HEK293 (cell line): ENCODE results near the gene CSNK2A2.

ENCODE experiments used
- CTCF ChIA-PET: fragments of 350-600 bp; formaldehyde crosslinking; extraction: SDS; loops from one replicate; lab custom pipeline; 2021; ENCODE audit warnings: antibody characterized with exemption; lab: Yijun Ruan, JAX
- POLR2A ChIA-PET: fragments of 300-600 bp; formaldehyde crosslinking; extraction: SDS; loops from one replicate; lab custom pipeline; 2020; ENCODE audit warnings: antibody characterized with exemption, inconsistent platforms; lab: Yijun Ruan, JAX
- H3K27ac ChIP-seq: fragments of 200-500 bp; sonication (Bioruptor generic); 2 replicates; pipeline ENCODE4 v1.5.1; 2014; ENCODE audit warnings: low read depth, low read length, control low read depth, inconsistent platforms; ENCODE audit errors: extremely low read depth
- H3K36me3 ChIP-seq, 2 experiments: fragments of 200-500 bp in 1 of 2; sonication (Bioruptor generic) in 1 of 2; 1 replicate in 1 of 2; 2 replicates in 1 of 2; pipeline ENCODE4 v1.5.1; 2014 to 2017; ENCODE audit warnings: inconsistent platforms in 2 of 2, low read length in 2 of 2; ENCODE audit not compliant: control insufficient read depth in 2 of 2, insufficient read depth in 1 of 2
- H3K4me1 ChIP-seq: fragments of 200-500 bp; sonication (Bioruptor generic); 2 replicates; pipeline ENCODE4 v1.5.1; 2014; ENCODE audit warnings: mild to moderate bottlenecking, low read length, inconsistent platforms; ENCODE audit not compliant: control insufficient read depth, insufficient read depth
- H3K4me3 ChIP-seq: 2 replicates; pipeline ENCODE4 v1.5.1; 2011; ENCODE audit warnings: low read depth, mild to moderate bottlenecking, control low read depth, low read length, moderate library complexity
- H3K9me3 ChIP-seq: fragments of 200-500 bp; sonication (Bioruptor generic); 2 replicates; pipeline ENCODE4 v1.5.1; 2014; ENCODE audit warnings: low read depth, low read length, inconsistent platforms; ENCODE audit not compliant: control insufficient read depth, insufficient read depth
- BCL11B ChIP-seq: fragments of 450-650 bp; formaldehyde crosslinking; IDR thresholded peaks from 2 replicates; pipeline ENCODE4 v1.5.1; 2016; ENCODE audit warnings: low read depth, missing biosample characterization, missing genetic modification characterization
- GLI4 ChIP-seq: fragments of 450-650 bp; formaldehyde crosslinking; IDR thresholded peaks from 2 replicates; pipeline ENCODE4 v1.5.1; 2016; ENCODE audit warnings: missing biosample characterization, missing genetic modification characterization
- GLIS2 ChIP-seq: fragments of 450-650 bp; formaldehyde crosslinking; IDR thresholded peaks from 2 replicates; pipeline ENCODE4 v1.5.1; 2016; ENCODE audit warnings: missing biosample characterization, missing genetic modification characterization
- KLF16 ChIP-seq: fragments of 450-650 bp; formaldehyde crosslinking; IDR thresholded peaks from 2 replicates; pipeline ENCODE4 v1.5.1; 2017; ENCODE audit warnings: missing biosample characterization, missing genetic modification characterization
- MEIS1 ChIP-seq: sonication (generic); formaldehyde crosslinking; IDR thresholded peaks from 2 replicates; pipeline ENCODE4 v1.8.1; 2022; ENCODE audit warnings: missing genetic modification reagents, mild to moderate bottlenecking, borderline replicate concordance
- YY1 ChIP-seq: fragments of 450-650 bp; formaldehyde crosslinking; IDR thresholded peaks from 2 replicates; pipeline ENCODE4 v1.5.1; 2018; ENCODE audit warnings: missing biosample characterization, missing genetic modification characterization
- ZBTB1 ChIP-seq: fragments of 450-650 bp; formaldehyde crosslinking; IDR thresholded peaks from 2 replicates; pipeline ENCODE4 v1.5.1; 2016; ENCODE audit warnings: missing biosample characterization, missing genetic modification characterization
- ZBTB48 ChIP-seq: fragments of 450-650 bp; formaldehyde crosslinking; IDR thresholded peaks from 2 replicates; pipeline ENCODE4 v1.5.1; 2016; ENCODE audit warnings: missing biosample characterization, missing genetic modification characterization
- ZIC2 ChIP-seq: fragments of 450-650 bp; formaldehyde crosslinking; IDR thresholded peaks from 2 replicates; pipeline ENCODE4 v1.5.1; 2016; ENCODE audit warnings: missing biosample characterization, missing genetic modification characterization
- ZNF155 ChIP-seq: fragments of 450-650 bp; formaldehyde crosslinking; IDR thresholded peaks from 2 replicates; pipeline ENCODE4 v1.5.1; 2016; ENCODE audit warnings: missing biosample characterization, missing genetic modification characterization
- ZNF174 ChIP-seq: fragments of 450-650 bp; formaldehyde crosslinking; IDR thresholded peaks from 2 replicates; pipeline ENCODE4 v1.5.0; 2017; ENCODE audit warnings: missing biosample characterization, mild to moderate bottlenecking, missing genetic modification characterization
- ZNF2 ChIP-seq: fragments of 450-650 bp; formaldehyde crosslinking; IDR thresholded peaks from 2 replicates; pipeline ENCODE4 v1.5.1; 2016; ENCODE audit warnings: missing biosample characterization, missing genetic modification characterization
- ZNF302 ChIP-seq: fragments of 450-650 bp; formaldehyde crosslinking; IDR thresholded peaks from 2 replicates; pipeline ENCODE4 v1.5.1; 2016; ENCODE audit warnings: missing biosample characterization, missing genetic modification characterization, low read depth
- ZNF416 ChIP-seq: fragments of 450-650 bp; formaldehyde crosslinking; IDR thresholded peaks from 2 replicates; pipeline ENCODE4 v1.5.1; 2016; ENCODE audit warnings: missing biosample characterization, missing genetic modification characterization
- ZNF423 ChIP-seq: fragments of 450-650 bp; formaldehyde crosslinking; IDR thresholded peaks from 2 replicates; pipeline ENCODE4 v1.5.1; 2016; ENCODE audit warnings: missing biosample characterization, missing genetic modification characterization
- ZNF501 ChIP-seq: fragments of 450-650 bp; formaldehyde crosslinking; IDR thresholded peaks from 2 replicates; pipeline ENCODE4 v1.5.1; 2016; ENCODE audit warnings: missing biosample characterization, missing genetic modification characterization
- ZNF571 ChIP-seq: fragments of 450-650 bp; formaldehyde crosslinking; IDR thresholded peaks from 2 replicates; pipeline ENCODE4 v1.5.0; 2017; ENCODE audit warnings: missing biosample characterization, missing genetic modification characterization
- ZNF596 ChIP-seq: fragments of 450-650 bp; IDR thresholded peaks from 2 replicates; pipeline ENCODE4 v1.5.0; 2018; ENCODE audit warnings: missing biosample characterization, mild to moderate bottlenecking, missing genetic modification characterization, moderate library complexity
- ZNF768 ChIP-seq: fragments of 450-650 bp; formaldehyde crosslinking; IDR thresholded peaks from 2 replicates; pipeline ENCODE4 v1.5.1; 2018; ENCODE audit warnings: missing biosample characterization, mild to moderate bottlenecking, missing genetic modification characterization
- ZNF792 ChIP-seq: fragments of 450-650 bp; formaldehyde crosslinking; IDR thresholded peaks from 2 replicates; pipeline ENCODE4 v1.5.1; 2016; ENCODE audit warnings: missing biosample characterization, missing genetic modification characterization
- TF ChIP-seq, protein P1 (sequence below): fragments of 450-650 bp; formaldehyde crosslinking; IDR thresholded peaks from 2 replicates; pipeline ENCODE4 v1.5.1; 2016; ENCODE audit warnings: missing biosample characterization, missing genetic modification characterization
- TF ChIP-seq, protein P2 (sequence below): fragments of 450-650 bp; formaldehyde crosslinking; IDR thresholded peaks from 2 replicates; pipeline ENCODE4 v1.5.1; 2016; ENCODE audit warnings: missing biosample characterization, missing genetic modification characterization
- TF ChIP-seq, protein P3 (sequence below): fragments of 450-650 bp; formaldehyde crosslinking; IDR thresholded peaks from 2 replicates; pipeline ENCODE4 v1.5.1; 2016; ENCODE audit warnings: missing biosample characterization, missing genetic modification characterization, borderline replicate concordance

The CSNK2A2 gene

DNA sequence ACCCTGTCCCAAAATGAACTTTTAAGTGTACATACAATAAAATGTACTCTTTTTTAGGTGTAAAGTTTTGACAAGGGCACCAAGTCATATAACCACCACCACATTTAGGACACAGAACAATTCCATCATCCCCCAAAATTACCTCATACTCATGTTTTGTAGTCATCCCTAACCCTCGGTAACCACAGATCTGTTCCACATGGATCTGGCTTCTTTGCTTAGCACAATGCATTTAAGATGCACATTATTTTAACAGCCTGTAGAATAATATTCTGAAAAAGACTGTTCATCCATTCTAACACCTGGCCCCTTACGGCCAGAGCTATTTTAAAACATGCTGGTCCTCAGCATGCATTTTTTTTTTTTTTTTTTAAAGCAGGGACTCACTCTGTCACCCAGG lies 43.6 kb downstream of the CSNK2A2 start:
- CTCF ChIA-PET = no interaction called here
- Histone ChIP-seq H3K4me3 (no peak overlapping the region), H3K36me3 (peaks cover 0 to 15% of the 10 kb centered on the region in 2 experiments; a peak in 1 of 3 replicates), H3K27ac (no peak overlapping the region), H3K4me1 (no peaks in the 10 kb centered on the region), H3K9me3 (no peaks in the 10 kb centered on the region)
- TF ChIP-seq, protein P1, sequence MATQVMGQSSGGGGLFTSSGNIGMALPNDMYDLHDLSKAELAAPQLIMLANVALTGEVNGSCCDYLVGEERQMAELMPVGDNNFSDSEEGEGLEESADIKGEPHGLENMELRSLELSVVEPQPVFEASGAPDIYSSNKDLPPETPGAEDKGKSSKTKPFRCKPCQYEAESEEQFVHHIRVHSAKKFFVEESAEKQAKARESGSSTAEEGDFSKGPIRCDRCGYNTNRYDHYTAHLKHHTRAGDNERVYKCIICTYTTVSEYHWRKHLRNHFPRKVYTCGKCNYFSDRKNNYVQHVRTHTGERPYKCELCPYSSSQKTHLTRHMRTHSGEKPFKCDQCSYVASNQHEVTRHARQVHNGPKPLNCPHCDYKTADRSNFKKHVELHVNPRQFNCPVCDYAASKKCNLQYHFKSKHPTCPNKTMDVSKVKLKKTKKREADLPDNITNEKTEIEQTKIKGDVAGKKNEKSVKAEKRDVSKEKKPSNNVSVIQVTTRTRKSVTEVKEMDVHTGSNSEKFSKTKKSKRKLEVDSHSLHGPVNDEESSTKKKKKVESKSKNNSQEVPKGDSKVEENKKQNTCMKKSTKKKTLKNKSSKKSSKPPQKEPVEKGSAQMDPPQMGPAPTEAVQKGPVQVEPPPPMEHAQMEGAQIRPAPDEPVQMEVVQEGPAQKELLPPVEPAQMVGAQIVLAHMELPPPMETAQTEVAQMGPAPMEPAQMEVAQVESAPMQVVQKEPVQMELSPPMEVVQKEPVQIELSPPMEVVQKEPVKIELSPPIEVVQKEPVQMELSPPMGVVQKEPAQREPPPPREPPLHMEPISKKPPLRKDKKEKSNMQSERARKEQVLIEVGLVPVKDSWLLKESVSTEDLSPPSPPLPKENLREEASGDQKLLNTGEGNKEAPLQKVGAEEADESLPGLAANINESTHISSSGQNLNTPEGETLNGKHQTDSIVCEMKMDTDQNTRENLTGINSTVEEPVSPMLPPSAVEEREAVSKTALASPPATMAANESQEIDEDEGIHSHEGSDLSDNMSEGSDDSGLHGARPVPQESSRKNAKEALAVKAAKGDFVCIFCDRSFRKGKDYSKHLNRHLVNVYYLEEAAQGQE (tag by site-specific recombination) = no peak
- TF ChIP-seq ZIC2 (tag by site-specific recombination) (no peak), ZNF501 (tag by site-specific recombination) (no peak), ZNF174 (tag by site-specific recombination) (no peak), MEIS1 (CRISPR knock-in tag) (no peak), ZNF596 (tag by site-specific recombination) (no peak), GLI4 (tag by site-specific recombination) (no peak), ZNF571 (tag by site-specific recombination) (no peak), YY1 (tag by site-specific recombination) (no peak), ZNF792 (tag by site-specific recombination) (no peak), ZBTB48 (tag by site-specific recombination) (no peak), GLIS2 (tag by site-specific recombination) (no peak), ZNF768 (tag by site-specific recombination) (no peak), ZNF423 (no peak), BCL11B (tag by site-specific recombination) (no peak), KLF16 (tag by site-specific recombination) (no peak)
- TF ChIP-seq, protein P2, sequence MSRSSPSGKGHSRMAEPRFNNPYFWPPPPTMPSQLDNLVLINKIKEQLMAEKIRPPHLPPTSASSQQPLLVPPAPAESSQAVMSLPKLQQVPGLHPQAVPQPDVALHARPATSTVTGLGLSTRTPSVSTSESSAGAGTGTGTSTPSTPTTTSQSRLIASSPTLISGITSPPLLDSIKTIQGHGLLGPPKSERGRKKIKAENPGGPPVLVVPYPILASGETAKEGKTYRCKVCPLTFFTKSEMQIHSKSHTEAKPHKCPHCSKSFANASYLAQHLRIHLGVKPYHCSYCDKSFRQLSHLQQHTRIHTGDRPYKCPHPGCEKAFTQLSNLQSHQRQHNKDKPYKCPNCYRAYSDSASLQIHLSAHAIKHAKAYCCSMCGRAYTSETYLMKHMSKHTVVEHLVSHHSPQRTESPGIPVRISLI (tag by site-specific recombination) = no peak
- POLR2A ChIA-PET = interaction anchor here (0.6 to 0.9 kb wide), 4 partner anchors 9 to 346 kb away, joined by 3 to 8 read pairs (median 5); partner anchors contain the start of gene CFAP20

DNA sequence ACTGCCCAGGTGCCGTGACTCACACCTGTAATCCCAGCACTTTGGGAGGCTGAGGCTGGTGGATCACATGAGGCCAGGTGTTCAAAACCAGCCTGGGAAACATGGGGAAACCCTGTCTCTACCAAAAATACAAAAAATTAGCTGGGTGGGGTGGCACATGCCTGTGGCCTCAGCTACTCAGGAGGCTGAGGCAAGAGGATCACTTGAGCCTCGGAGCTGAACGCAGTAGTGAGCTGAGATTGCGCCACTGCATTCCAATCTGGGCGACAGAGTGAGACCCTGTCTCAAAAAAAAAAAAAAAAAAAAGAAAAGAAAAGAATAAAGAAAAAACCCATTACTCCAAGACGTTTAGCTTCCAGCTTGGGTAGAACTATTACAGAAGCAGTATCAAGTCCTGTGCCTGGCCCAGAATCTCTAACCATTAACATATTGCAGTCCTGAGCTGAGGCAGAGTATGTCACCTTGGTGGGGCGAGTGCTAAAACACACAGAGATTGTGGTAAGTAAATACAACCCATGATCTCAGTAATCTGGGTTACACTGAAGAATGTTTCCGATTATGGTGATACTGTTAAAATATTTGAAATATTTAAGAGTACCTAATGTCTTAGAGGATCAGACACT lies 45.5 kb downstream of the CSNK2A2 start:
- CTCF ChIA-PET = interaction anchor here (0.6 kb wide), 1 partner anchor 16 kb away, joined by 3 read pairs; no protein-coding TSS in a partner anchor

More for the DNA sequence above, 45.5 kb downstream of the CSNK2A2 start:
- POLR2A ChIA-PET = interaction anchor here (1.3 kb wide), 1 partner anchor 23 kb away, joined by 3 read pairs; the partner anchor contains the start of gene CFAP20
- no peak overlapping the region for H3K27ac ChIP-seq
- H3K36me3 ChIP-seq = no peaks in the 10 kb centered on the region
- H3K4me1 ChIP-seq = no peaks in the 10 kb centered on the region
- TF ChIP-seq ZNF416 (tag by site-specific recombination) (no peak), ZNF2 (tag by site-specific recombination) (no peak), ZNF155 (tag by site-specific recombination) (no peak), MEIS1 (CRISPR knock-in tag) (no peak), ZNF302 (tag by site-specific recombination) (no peak), ZBTB1 (tag by site-specific recombination) (no peak)
- TF ChIP-seq, protein P3, sequence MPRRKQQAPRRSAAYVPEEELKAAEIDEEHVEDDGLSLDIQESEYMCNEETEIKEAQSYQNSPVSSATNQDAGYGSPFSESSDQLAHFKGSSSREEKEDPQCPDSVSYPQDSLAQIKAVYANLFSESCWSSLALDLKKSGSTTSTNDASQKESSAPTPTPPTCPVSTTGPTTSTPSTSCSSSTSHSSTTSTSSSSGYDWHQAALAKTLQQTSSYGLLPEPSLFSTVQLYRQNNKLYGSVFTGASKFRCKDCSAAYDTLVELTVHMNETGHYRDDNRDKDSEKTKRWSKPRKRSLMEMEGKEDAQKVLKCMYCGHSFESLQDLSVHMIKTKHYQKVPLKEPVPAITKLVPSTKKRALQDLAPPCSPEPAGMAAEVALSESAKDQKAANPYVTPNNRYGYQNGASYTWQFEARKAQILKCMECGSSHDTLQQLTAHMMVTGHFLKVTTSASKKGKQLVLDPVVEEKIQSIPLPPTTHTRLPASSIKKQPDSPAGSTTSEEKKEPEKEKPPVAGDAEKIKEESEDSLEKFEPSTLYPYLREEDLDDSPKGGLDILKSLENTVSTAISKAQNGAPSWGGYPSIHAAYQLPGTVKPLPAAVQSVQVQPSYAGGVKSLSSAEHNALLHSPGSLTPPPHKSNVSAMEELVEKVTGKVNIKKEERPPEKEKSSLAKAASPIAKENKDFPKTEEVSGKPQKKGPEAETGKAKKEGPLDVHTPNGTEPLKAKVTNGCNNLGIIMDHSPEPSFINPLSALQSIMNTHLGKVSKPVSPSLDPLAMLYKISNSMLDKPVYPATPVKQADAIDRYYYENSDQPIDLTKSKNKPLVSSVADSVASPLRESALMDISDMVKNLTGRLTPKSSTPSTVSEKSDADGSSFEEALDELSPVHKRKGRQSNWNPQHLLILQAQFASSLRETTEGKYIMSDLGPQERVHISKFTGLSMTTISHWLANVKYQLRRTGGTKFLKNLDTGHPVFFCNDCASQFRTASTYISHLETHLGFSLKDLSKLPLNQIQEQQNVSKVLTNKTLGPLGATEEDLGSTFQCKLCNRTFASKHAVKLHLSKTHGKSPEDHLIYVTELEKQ (tag by site-specific recombination) = no peak
- no peak overlapping the region for H3K4me3 ChIP-seq
- no peaks in the 10 kb centered on the region for H3K9me3 ChIP-seq
